Heart left ventricle (tissue), 16 donors: Measurements from ENCODE around the gene STK25. TPM values are rescaled to one million over a fixed set of nuclear protein-coding genes. Genes with fewer than 3 reads are reported as not detected.

Source experiments
- ATAC-seq, 4 donors: fragments of 200-7000 bp; cut with Tn5 transposase; one replicate each; pipeline ENCODE4 v1.9.1; 2020 to 2022; ENCODE audit warnings: moderate library complexity in 4 of 4, mild to moderate bottlenecking in 3 of 4, moderate number of reproducible peaks in 1 of 4
- DNase-seq, 5 donors: peaks; one replicate each; pipeline ENCODE4 v3.0.0-alpha.2; 2020
- H3K27ac ChIP-seq, 12 donors: fragments of 200-600 bp; sonication (generic) in 4 of 12; one replicate each; pipeline versions ENCODE4 v1.5.0 to v1.8.0; 2016 to 2022; ENCODE audit warnings: mild to moderate bottlenecking in 2 of 12
- H3K27me3 ChIP-seq, 9 donors: fragments of 200-600 bp; sonication (generic) in 2 of 9; one replicate each; pipeline versions ENCODE4 v1.5.1 to v1.8.0; 2016 to 2022; ENCODE audit warnings: mild to moderate bottlenecking in 3 of 9
- H3K36me3 ChIP-seq, 9 donors: fragments of 200-600 bp; sonication (generic) in 2 of 9; one replicate each; pipeline versions ENCODE4 v1.5.0 to v1.8.0; 2018 to 2022; ENCODE audit warnings: mild to moderate bottlenecking in 2 of 9
- H3K4me1 ChIP-seq, 12 donors: fragments of 200-600 bp; sonication (generic) in 4 of 12; one replicate each; pipeline versions ENCODE4 v1.5.0 to v1.8.0; 2016 to 2022; ENCODE audit warnings: mild to moderate bottlenecking in 3 of 12
- H3K4me3 ChIP-seq, 12 donors: fragments of 200-600 bp; sonication (generic) in 4 of 12; one replicate each; pipeline versions ENCODE4 v1.5.0 to v1.8.0; 2017 to 2022; ENCODE audit warnings: mild to moderate bottlenecking in 9 of 12, moderate library complexity in 4 of 12
- H3K9me3 ChIP-seq, 12 donors: fragments of 200-600 bp; sonication (generic) in 4 of 12; one replicate each; pipeline versions ENCODE4 v1.5.0 to v1.8.0; 2016 to 2022; ENCODE audit warnings: mild to moderate bottlenecking in 1 of 12
- POLR2A ChIP-seq, 2 donors: fragments of 450-650 bp; IDR thresholded peaks; one replicate each; pipeline ENCODE4 v1.6.1; 2017; ENCODE audit warnings: antibody characterized with exemption in 2 of 2, mild to moderate bottlenecking in 2 of 2, moderate library complexity in 2 of 2
- WGBS, 4 donors: extraction: QIAGEN DNeasy Blood & Tissue Kit in 2 of 4; methylation state at CpG; one replicate each; pipeline versions ENCODE4 v1.1.5 to v1.1.7; 2013 to 2018; 5-methylcytosine and 5-hydroxymethylcytosine counted together
- intact Hi-C, 10 donors: fragments of 100-400 bp; cut with DNase I; formaldehyde crosslinking; loops; one replicate each; pipeline versions ENCODE4 v1.11.1 to v1.14.2; 2022
- polyA plus RNA-seq, 2 donors: library from polyadenylated mRNA; stranded (reverse); fragments of 200-250 nt; gene quantifications; one replicate each; pipeline ENCODE4 v1.2.3, GENCODE V29; 2013
- total RNA-seq, 9 donors: library from RNA; depleted of rRNA in 2 of 9; stranded (reverse); fragments of >200 nt in 2 of 9; fragmentation: NEBNext Ultra II Directional in 3 of 9; extraction: Animal tissue kit (Norgen Biotek cat#: 25700) in 3 of 9; gene quantifications; one replicate each; pipeline versions ENCODE4 v1.1.0 to v1.2.4, GENCODE V29; 2016 to 2023
- TF ChIP-seq, protein P1 (sequence below), 12 donors: fragments of 200-600 bp; sonication (generic) in 4 of 12; IDR thresholded peaks; one replicate each; pipeline versions ENCODE4 v1.5.0 to v1.8.0; 2018 to 2022; ENCODE audit warnings: antibody characterized with exemption in 12 of 12, mild to moderate bottlenecking in 5 of 12
- donor health status: ischemic (EF 13 %, LVEDD 7.1; RV severe dilation, severe dysfunction).
- donor health status: healthy with polysubstance abuse.
- donor health status: DM: no; HTN: yes; CAD: no.
- donor health status: DM: no; HTN: no; CAD: no.
- donor health status: ischemic (EF 25% LVEDD 6.9; RV normal size, moderate dysfunction).
- donor health status: ischemic (EF 25% LVEDD 5.7; RV mildly dilated, moderate dysfunction).
- donor health status: healthy.
- donor health status: DM: yes; HTN: yes; CAD: no.
- donor health status: ischemic (EF 35%, LVEDD 5.7; RV mildly dilated, moderate dysfunction).
- donor health status: nonischemic (EF 11% LVEDD 7.7; RV severe dilation, severe dysfunction).
- donor health status: DM: yes; HTN: yes; CAD: no.
- donor health status: PGD.
- donor health status: ischemic (EF 29% LVEDD 5.4; RV normal size, mild dysfunction).
- donor health status: nonischemic (EF 23%, LVEDD 6.1; RV moderate dilation, normal function).

Gene STK25
- total and polyA plus RNA-seq, 11 donors, result 76.8 to 186 (median 94.8) TPM

DNA sequence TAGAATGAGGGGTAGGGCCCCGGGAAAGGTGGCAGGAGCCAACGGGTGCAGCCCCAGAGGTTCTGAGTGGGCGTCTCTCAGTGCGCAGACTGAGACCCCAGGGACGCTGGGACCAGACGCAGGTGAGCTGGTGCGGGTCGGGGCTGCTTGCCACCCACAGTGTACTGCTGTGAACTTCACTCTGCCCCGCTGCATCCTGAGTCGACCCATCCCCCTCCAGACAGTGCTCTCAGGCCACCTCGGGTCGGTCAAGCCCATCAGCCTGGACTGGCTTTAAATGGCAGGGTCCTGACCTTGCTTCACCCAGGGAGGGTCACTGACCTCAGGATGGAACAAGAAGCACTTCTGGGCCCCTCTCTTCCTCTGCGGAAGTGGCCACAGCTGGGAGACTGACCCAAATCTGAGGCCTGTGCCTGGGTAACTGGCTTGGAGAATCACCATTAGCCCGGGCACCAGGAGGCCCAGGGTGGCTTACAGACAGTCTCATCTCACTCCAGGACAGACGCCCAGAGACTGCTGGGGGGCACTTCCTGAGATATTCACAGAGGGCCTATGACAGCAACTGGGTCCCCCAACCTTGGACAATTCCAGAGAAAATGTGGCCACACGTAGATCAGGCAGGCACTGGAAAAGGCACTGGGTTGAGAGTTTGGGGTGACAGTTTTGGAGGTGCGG lies 26.5 kb upstream of the STK25 start:
- Histone ChIP-seq H3K4me3 (no peak overlapping the region), H3K4me1 (peaks cover 0 to 6% (median 0%) of the 10 kb centered on the region in 12 donors), H3K36me3 (no peaks in the 10 kb centered on the region), H3K27me3 (peaks cover 0 to 6% (median 0%) of the 10 kb centered on the region in 9 donors), H3K9me3 (no peaks in the 10 kb centered on the region), H3K27ac (no peak overlapping the region)
- TF ChIP-seq, protein P1, sequence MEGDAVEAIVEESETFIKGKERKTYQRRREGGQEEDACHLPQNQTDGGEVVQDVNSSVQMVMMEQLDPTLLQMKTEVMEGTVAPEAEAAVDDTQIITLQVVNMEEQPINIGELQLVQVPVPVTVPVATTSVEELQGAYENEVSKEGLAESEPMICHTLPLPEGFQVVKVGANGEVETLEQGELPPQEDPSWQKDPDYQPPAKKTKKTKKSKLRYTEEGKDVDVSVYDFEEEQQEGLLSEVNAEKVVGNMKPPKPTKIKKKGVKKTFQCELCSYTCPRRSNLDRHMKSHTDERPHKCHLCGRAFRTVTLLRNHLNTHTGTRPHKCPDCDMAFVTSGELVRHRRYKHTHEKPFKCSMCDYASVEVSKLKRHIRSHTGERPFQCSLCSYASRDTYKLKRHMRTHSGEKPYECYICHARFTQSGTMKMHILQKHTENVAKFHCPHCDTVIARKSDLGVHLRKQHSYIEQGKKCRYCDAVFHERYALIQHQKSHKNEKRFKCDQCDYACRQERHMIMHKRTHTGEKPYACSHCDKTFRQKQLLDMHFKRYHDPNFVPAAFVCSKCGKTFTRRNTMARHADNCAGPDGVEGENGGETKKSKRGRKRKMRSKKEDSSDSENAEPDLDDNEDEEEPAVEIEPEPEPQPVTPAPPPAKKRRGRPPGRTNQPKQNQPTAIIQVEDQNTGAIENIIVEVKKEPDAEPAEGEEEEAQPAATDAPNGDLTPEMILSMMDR (IDR thresholded peaks at IDR 0.05), result no peak
- no peak for TF ChIP-seq POLR2A (IDR thresholded peaks at IDR 0.05)
- DNase-seq, result no peak
- intact Hi-C loops, result no loop called here
- WGBS, 4 donors, result 81 to 94% (median 85%) methylated on average over 9 to 17 of the region's 17 CpGs
- ATAC-seq, result no peak

DNA sequence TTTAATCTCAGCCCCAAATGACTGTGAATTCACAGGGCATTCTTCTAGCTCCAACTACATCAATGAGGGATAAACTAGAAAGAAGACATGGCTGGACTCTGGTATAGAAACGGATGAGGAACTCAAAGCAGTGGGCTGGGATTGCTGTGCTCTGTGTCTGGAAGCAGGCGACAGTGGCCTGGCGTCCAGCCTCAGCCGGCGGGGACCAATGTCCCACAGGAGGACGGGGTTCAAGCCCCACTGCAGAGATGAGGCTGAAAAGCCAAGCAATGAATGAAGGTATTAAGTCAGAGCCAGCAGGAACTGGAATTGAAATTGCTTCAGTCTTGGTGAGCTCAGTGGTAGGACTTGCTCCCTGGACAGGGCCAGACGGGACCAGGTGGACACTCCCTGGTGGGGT lies 25.9 kb upstream of the STK25 start:
- no peaks in the 10 kb centered on the region for H3K9me3 ChIP-seq
- 73 to 90% (median 86%) methylated on average over 7 of the region's 7 CpGs for WGBS, 4 donors
- intact Hi-C loops, result no loop called here
- no peaks in the 10 kb centered on the region for H3K36me3 ChIP-seq
- peaks cover 0 to 1% (median 0%) of the 10 kb centered on the region in 12 donors for H3K4me1 ChIP-seq
- no peak for ATAC-seq
- DNase-seq, result no peak
- H3K27ac ChIP-seq, result no peak overlapping the region
- no peak overlapping the region for H3K4me3 ChIP-seq
- H3K27me3 ChIP-seq, result peaks cover 0 to 6% (median 0%) of the 10 kb centered on the region in 9 donors
- TF ChIP-seq POLR2A (IDR thresholded peaks at IDR 0.05), result no peak

DNA sequence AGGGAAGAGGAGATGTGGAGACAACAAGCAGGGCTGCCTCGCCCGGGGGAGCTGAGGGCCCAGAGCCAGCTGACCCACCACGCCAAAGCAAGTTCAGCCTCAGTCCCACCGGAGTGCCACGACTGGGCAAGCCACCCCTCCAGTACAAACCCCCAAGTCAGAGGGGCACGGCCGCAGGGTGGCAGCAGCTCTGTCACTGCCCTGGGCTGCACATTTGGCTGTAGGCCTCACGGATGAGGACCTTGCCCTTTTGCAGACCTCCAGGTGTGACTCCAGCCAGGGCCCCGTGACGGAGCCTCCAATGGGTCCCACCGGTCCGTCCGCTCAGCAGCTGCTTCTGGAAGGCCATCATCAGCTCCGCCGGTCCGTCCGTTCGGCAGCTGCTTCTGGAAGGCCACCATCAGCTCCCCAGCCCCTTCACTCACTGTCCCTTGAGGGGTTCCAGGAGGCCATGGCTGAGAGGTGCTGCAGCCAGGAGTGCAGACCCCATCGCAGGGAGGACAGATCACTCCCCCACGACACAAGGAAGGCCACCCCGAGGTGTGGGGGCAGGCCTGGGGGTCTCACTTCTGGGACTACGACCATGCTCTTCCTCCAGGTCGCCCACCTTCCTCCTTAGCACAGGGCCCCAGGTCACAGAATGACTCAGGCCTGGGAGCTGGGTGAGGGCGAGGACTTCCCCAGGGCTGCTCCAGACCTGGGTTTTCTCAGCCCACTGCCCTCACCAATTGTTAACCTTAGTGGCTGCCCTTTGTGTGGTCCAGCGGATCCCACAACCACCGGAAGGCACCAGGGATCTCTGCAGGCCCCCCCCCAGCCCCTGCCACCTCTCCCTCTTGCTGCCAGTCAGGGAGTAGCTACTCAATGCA lies 24.6 kb upstream of the STK25 start:
- TF ChIP-seq POLR2A (IDR thresholded peaks at IDR 0.05), result no peak
- TF ChIP-seq, protein P1 (IDR thresholded peaks at IDR 0.05), result no peak
- Histone ChIP-seq H3K4me1 (no peaks in the 10 kb centered on the region), H3K27me3 (peaks cover 0 to 6% (median 0%) of the 10 kb centered on the region in 9 donors), H3K4me3 (no peak overlapping the region), H3K27ac (no peak overlapping the region), H3K9me3 (no peaks in the 10 kb centered on the region), H3K36me3 (no peaks in the 10 kb centered on the region)
- 83 to 93% (median 89%) methylated on average over 19 to 26 of the region's 26 CpGs for WGBS, 4 donors
- ATAC-seq, result peak in 1 of 4 donors; percentile 35
- intact Hi-C loops, result no loop called here
- DNase-seq, result no peak

DNA sequence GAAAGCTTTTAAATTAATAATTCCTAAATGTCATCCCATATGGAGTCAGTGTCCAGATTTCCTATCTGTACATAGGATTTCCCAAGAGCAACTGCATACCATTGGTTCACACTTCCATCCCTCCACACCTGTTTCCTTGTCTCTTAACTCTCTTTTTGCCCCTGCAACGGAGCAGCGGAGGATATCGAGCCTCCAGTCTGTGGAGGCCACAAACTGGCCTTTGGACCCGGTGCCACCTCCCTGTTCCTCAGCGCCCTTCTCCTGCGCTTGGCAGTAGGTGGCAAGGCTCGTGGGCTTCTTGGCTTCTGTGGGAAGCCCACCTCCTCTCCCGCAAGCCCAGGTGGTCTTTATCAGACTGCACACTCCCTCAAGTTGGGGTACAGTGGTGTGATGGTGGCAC lies 23.8 kb upstream of the STK25 start:
- no peaks in the 10 kb centered on the region for H3K9me3 ChIP-seq
- H3K4me3 ChIP-seq, result no peak overlapping the region
- 91 to 93% (median 92%) methylated on average over 8 of the region's 8 CpGs for WGBS, 4 donors
- no peak for DNase-seq
- H3K27ac ChIP-seq, result no peak overlapping the region
- no peak for TF ChIP-seq POLR2A (IDR thresholded peaks at IDR 0.05)
- TF ChIP-seq, protein P1 (IDR thresholded peaks at IDR 0.05), result no peak
- no peak for ATAC-seq
- H3K27me3 ChIP-seq, result peaks cover 0 to 6% (median 0%) of the 10 kb centered on the region in 9 donors
- no peaks in the 10 kb centered on the region for H3K4me1 ChIP-seq
- intact Hi-C loops, result no loop called here
- H3K36me3 ChIP-seq, result no peaks in the 10 kb centered on the region
